ENCODE data around the gene SULT4A1. TPM values are rescaled to one million over a fixed set of nuclear protein-coding genes. Genes with fewer than 3 reads are reported as not detected.

SULT4A1 gene
- total RNA-seq, 2 experiments from 2014 or later = not detected

GRCh38 chr22:43820651-43821305, 41.5 kb downstream of the SULT4A1 start:
- CTCF ChIA-PET (ENCODE audit: unreplicated experiment) = no interaction called here
- no peak overlapping the region for H3K27ac ChIP-seq (ENCODE audit: low read depth, low read length, poor library complexity, severe bottlenecking)
- H3K36me3 ChIP-seq (ENCODE audit: insufficient read depth, low read length) = no peaks in the 10 kb centered on the region
- POLR2A ChIA-PET = no interaction called here
- DNase-seq (ENCODE audit: low spot score) = no peak
- intact Hi-C loops (cut with micrococcal nuclease; ENCODE audit: unreplicated experiment) = no loop called here
- no peaks in the 10 kb centered on the region for H3K9me2 ChIP-seq (ENCODE audit: insufficient read depth, low read length)
- H4K20me1 ChIP-seq (ENCODE audit: insufficient read depth, low read length) = no peaks in the 10 kb centered on the region
- no peaks in the 10 kb centered on the region for H3K79me2 ChIP-seq (ENCODE audit: insufficient read depth, low read depth, low read length)
- no peak overlapping the region for H3K4me3 ChIP-seq (ENCODE audit: low read depth, low read length, poor library complexity, severe bottlenecking)
- no peaks in the 10 kb centered on the region for H3K9me3 ChIP-seq (ENCODE audit: low read length)
- H2AFZ ChIP-seq (ENCODE audit: low read length) = no peak overlapping the region
- no peaks in the 10 kb centered on the region for H3K4me1 ChIP-seq (ENCODE audit: insufficient read depth, low read length, poor library complexity, severe bottlenecking)
- H3K4me2 ChIP-seq (ENCODE audit: low read length) = no peak overlapping the region
- no TSS peak for BruUV-seq (replicated peaks)
- TF ChIP-seq EZH2phosphoT487 (IDR thresholded peaks at IDR 0.05; ENCODE audit: borderline replicate concordance, low read depth, low read length) (no peak), CTCF (conservative IDR thresholded peaks at IDR 0.05; ENCODE audit: low read length) (no peak)

GRCh38 chr22:43819931-43820640, 42.2 kb downstream of the SULT4A1 start:
- Histone ChIP-seq H3K4me3 (ENCODE audit: low read depth, low read length, poor library complexity, severe bottlenecking) (no peak overlapping the region), H3K27ac (ENCODE audit: low read depth, low read length, poor library complexity, severe bottlenecking) (no peak overlapping the region), H3K36me3 (ENCODE audit: insufficient read depth, low read length) (no peaks in the 10 kb centered on the region), H3K4me2 (ENCODE audit: low read length) (no peak overlapping the region), H3K9me3 (ENCODE audit: low read length) (no peaks in the 10 kb centered on the region), H2AFZ (ENCODE audit: low read length) (no peak overlapping the region), H3K79me2 (ENCODE audit: insufficient read depth, low read depth, low read length) (no peaks in the 10 kb centered on the region), H3K4me1 (ENCODE audit: insufficient read depth, low read length, poor library complexity, severe bottlenecking) (no peaks in the 10 kb centered on the region), H3K9me2 (ENCODE audit: insufficient read depth, low read length) (no peaks in the 10 kb centered on the region), H4K20me1 (ENCODE audit: insufficient read depth, low read length) (no peaks in the 10 kb centered on the region)
- POLR2A ChIA-PET = no interaction called here
- BruUV-seq (replicated peaks) = no TSS peak
- CTCF ChIA-PET (ENCODE audit: unreplicated experiment) = no interaction called here
- intact Hi-C loops (cut with micrococcal nuclease; ENCODE audit: unreplicated experiment) = no loop called here
- DNase-seq (ENCODE audit: low spot score) = no peak
- TF ChIP-seq CTCF (conservative IDR thresholded peaks at IDR 0.05; ENCODE audit: low read length) (no peak), EZH2phosphoT487 (IDR thresholded peaks at IDR 0.05; ENCODE audit: borderline replicate concordance, low read depth, low read length) (no peak)

- BruUV-seq (replicated peaks) = no TSS peak
- POLR2A ChIA-PET = interaction anchor here (0.6 kb wide), 1 partner anchor 511 kb away, joined by 4 read pairs; no protein-coding TSS in a partner anchor
Measured at GRCh38 chr22:43819421-43819921, 42.8 kb downstream of the SULT4A1 start.

More at GRCh38 chr22:43819421-43819921, 42.8 kb downstream of the SULT4A1 start:
- no peak for TF ChIP-seq EZH2phosphoT487 (IDR thresholded peaks at IDR 0.05; ENCODE audit: borderline replicate concordance, low read depth, low read length)
- no peak for TF ChIP-seq CTCF (conservative IDR thresholded peaks at IDR 0.05; ENCODE audit: low read length)
- intact Hi-C loops (cut with micrococcal nuclease; ENCODE audit: unreplicated experiment) = no loop called here
- CTCF ChIA-PET (ENCODE audit: unreplicated experiment) = no interaction called here
- no peak for DNase-seq (ENCODE audit: low spot score)
- H3K27ac ChIP-seq (ENCODE audit: low read depth, low read length, poor library complexity, severe bottlenecking) = no peak overlapping the region
- no peaks in the 10 kb centered on the region for H3K79me2 ChIP-seq (ENCODE audit: insufficient read depth, low read depth, low read length)
- H3K36me3 ChIP-seq (ENCODE audit: insufficient read depth, low read length) = no peaks in the 10 kb centered on the region
- H4K20me1 ChIP-seq (ENCODE audit: insufficient read depth, low read length) = no peaks in the 10 kb centered on the region
- no peaks in the 10 kb centered on the region for H3K9me3 ChIP-seq (ENCODE audit: low read length)
- H2AFZ ChIP-seq (ENCODE audit: low read length) = no peak overlapping the region
- H3K4me3 ChIP-seq (ENCODE audit: low read depth, low read length, poor library complexity, severe bottlenecking) = no peak overlapping the region
- no peaks in the 10 kb centered on the region for H3K9me2 ChIP-seq (ENCODE audit: insufficient read depth, low read length)
- H3K4me2 ChIP-seq (ENCODE audit: low read length) = no peak overlapping the region
- H3K4me1 ChIP-seq (ENCODE audit: insufficient read depth, low read length, poor library complexity, severe bottlenecking) = no peaks in the 10 kb centered on the region
